ENCODE measurements around the gene BRD7. TPM values are rescaled to one million over a fixed set of nuclear protein-coding genes. Genes with fewer than 3 reads are reported as not detected.
A peak's percentile ranks its signal among the peaks of the same experiment; 100 is the strongest.

The BRD7 gene
- total and polyA plus RNA-seq, 11 donors, result 29.8 to 49.7 (median 43.7) TPM

GRCh38 chr16:50308237-50308965 is 60.4 kb downstream of the BRD7 start:
- Histone ChIP-seq H3K4me3 (no peak overlapping the region), H3K36me3 (peaks cover 0 to 82% (median 0%) of the 10 kb centered on the region in 9 donors), H3K4me1 (peaks cover 0 to 11% (median 3%) of the 10 kb centered on the region in 12 donors), H3K9me3 (no peaks in the 10 kb centered on the region), H3K27ac (no peak overlapping the region), H3K27me3 (no peaks in the 10 kb centered on the region)
- 91 to 96% (median 93%) methylated on average over 7 to 18 of the region's 18 CpGs for WGBS, 4 donors
- intact Hi-C loops (cut with DNase I), result no loop called here
- ATAC-seq (no peak), DNase-seq (no peak)
- no peak for TF ChIP-seq CTCF (IDR thresholded peaks at IDR 0.05)
- TF ChIP-seq POLR2A (IDR thresholded peaks at IDR 0.05), result no peak

GRCh38 chr16:50306287-50306686 is 62.5 kb downstream of the BRD7 start:
- H3K4me3 ChIP-seq, result no peak overlapping the region
- H3K27me3 ChIP-seq, result no peaks in the 10 kb centered on the region
- H3K4me1 ChIP-seq, result peaks cover 0 to 11% (median 3%) of the 10 kb centered on the region in 12 donors
- peak in 1 of 5 donors; percentile 6 for DNase-seq
- 74 to 82% (median 76%) methylated on average over 8 to 9 of the region's 9 CpGs for WGBS, 4 donors
- intact Hi-C loops (cut with DNase I), result no loop called here
- TF ChIP-seq CTCF (IDR thresholded peaks at IDR 0.05), result no peak
- TF ChIP-seq POLR2A (IDR thresholded peaks at IDR 0.05), result no peak
- H3K27ac ChIP-seq, result no peak overlapping the region
- peaks cover 0 to 81% (median 0%) of the 10 kb centered on the region in 9 donors for H3K36me3 ChIP-seq
- ATAC-seq, result no peak
- no peaks in the 10 kb centered on the region for H3K9me3 ChIP-seq

- no peak overlapping the region for H3K4me3 ChIP-seq
- intact Hi-C loops (cut with DNase I), result no loop called here
- 85 to 91% (median 88%) methylated on average over 14 to 21 of the region's 21 CpGs for WGBS, 4 donors
- no peaks in the 10 kb centered on the region for H3K9me3 ChIP-seq
- ATAC-seq, result no peak
- peak in 3 of 5 donors; percentile 15 to 54 (median 22) for DNase-seq
- H3K27me3 ChIP-seq, result no peaks in the 10 kb centered on the region
- no peak overlapping the region for H3K27ac ChIP-seq
- H3K36me3 ChIP-seq, result peaks cover 0 to 81% (median 0%) of the 10 kb centered on the region in 9 donors
- TF ChIP-seq POLR2A (IDR thresholded peaks at IDR 0.05), result no peak
- TF ChIP-seq CTCF (IDR thresholded peaks at IDR 0.05), result no peak
- peaks cover 0 to 11% (median 3%) of the 10 kb centered on the region in 12 donors for H3K4me1 ChIP-seq
Measured at GRCh38 chr16:50305441-50306061, 63.2 kb downstream of the BRD7 start.

All from heart left ventricle (tissue), 16 donors.